Bronchial epithelial cell (primary cell): Measurements from ENCODE around the gene TNRC6B. TPM values are rescaled to one million over a fixed set of nuclear protein-coding genes. Genes with fewer than 3 reads are reported as not detected.
"Not testable (repeated sequence)": the region's sequence is repeated elsewhere in the genome, so short reads cannot be mapped to it uniquely, and the experiment has no call there.

Source experiments
- DNase-seq: peaks from one replicate; pipeline ENCODE4 v3.0.0-alpha.2; 2010; ENCODE audit warnings: low read depth
- FAIRE-seq: peaks from 2 replicates; lab custom pipeline; 2011; peaks lifted over from hg19 to GRCh38; lab: Jason Lieb, UNC
- H3K27me3 ChIP-seq: 2 replicates; pipeline ENCODE4 v1.5.1; 2011; ENCODE audit warnings: low read length; ENCODE audit not compliant: control insufficient read depth, insufficient read depth
- H3K36me3 ChIP-seq: 2 replicates; pipeline ENCODE4 v1.5.1; 2011; ENCODE audit warnings: low read length; ENCODE audit not compliant: control insufficient read depth, insufficient read depth
- H3K4me3 ChIP-seq: 2 replicates; pipeline ENCODE4 v1.5.1; 2011; ENCODE audit warnings: mild to moderate bottlenecking, low read depth, low read length, control low read depth
- total RNA-seq: library from RNA; depleted of rRNA; stranded (reverse); fragments of >200 nt; gene quantifications from 2 replicates; pipeline ENCODE4 v1.2.1, GENCODE V29; 2014
- TF ChIP-seq, protein P1 (sequence below): IDR thresholded peaks from 2 replicates; pipeline ENCODE4 v1.5.1; 2011; ENCODE audit warnings: mild to moderate bottlenecking, moderate library complexity, low read length, control low read depth, inconsistent platforms; ENCODE audit not compliant: insufficient read depth, severe bottlenecking

The TNRC6B gene
- total RNA-seq, 1 donor from 2014 or later: 8.4 TPM

DNA sequence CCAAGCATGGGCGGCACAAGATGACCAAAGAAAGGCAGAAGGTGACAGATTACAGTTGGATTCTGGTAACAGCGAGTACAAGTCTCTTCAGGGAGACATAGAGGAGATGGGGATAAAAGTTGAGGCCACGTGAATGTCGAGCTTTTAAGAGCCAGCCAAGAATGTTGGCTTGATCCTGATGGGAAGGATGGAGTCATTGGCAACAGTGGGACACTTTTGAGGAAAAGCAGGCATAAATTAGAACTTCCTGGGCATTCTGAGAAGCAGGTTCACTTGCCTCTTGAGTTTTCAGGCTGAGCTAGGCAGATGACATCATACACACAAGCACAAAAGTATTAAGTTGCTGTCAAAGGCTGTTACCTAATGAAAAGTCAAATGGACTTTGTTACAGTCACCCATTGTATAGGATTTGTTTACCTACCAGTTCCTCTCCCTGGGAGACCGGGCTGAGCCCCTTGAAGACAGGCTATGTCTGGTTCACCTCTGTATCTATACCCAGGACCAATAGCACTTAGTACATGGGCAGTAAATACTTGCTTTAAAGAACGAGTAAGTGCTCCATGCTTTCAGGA is 41.1 kb downstream of the TNRC6B start:
- peak; percentile 68 for FAIRE-seq
- Histone ChIP-seq H3K4me3 (no peak overlapping the region), H3K27me3 (no peaks in the 10 kb centered on the region), H3K36me3 (no peaks in the 10 kb centered on the region)
- DNase-seq: peak; percentile 64
- TF ChIP-seq, protein P1, sequence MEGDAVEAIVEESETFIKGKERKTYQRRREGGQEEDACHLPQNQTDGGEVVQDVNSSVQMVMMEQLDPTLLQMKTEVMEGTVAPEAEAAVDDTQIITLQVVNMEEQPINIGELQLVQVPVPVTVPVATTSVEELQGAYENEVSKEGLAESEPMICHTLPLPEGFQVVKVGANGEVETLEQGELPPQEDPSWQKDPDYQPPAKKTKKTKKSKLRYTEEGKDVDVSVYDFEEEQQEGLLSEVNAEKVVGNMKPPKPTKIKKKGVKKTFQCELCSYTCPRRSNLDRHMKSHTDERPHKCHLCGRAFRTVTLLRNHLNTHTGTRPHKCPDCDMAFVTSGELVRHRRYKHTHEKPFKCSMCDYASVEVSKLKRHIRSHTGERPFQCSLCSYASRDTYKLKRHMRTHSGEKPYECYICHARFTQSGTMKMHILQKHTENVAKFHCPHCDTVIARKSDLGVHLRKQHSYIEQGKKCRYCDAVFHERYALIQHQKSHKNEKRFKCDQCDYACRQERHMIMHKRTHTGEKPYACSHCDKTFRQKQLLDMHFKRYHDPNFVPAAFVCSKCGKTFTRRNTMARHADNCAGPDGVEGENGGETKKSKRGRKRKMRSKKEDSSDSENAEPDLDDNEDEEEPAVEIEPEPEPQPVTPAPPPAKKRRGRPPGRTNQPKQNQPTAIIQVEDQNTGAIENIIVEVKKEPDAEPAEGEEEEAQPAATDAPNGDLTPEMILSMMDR: no peak

DNA sequence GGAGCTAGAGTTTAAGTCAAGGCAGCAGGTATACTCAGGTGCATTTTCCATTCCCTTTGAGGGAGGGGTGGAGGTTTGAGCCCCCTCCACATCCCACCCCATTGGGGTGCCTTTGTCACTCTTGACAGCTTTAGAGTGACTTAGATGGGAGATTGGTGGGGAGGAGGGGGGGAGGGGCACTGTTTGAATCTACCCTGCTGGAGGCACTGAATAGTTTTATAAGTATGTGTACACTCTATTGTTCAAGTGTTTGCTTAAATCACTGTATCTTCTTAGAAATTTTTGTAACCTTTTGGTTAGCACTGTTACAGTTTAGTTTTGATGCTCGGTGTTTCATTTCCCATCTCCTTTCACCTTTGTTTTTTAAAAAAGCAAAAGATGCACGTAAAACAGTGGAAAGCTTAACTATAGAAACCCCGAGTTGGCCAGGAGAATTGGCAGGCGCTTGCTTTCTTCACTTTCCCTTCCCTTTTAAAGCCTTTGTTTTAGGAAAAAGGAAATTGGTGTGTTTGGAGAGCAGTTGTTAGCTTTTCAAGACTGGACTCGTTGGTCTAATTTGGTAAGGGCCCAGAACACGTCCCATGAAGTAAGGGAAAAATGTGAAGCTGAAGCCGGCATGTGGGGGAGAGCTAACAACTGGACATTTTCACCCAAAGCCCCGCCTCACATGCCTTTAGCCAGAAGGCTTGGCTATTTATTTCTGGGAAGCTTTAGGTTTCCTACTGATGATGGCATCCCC is 42.8 kb downstream of the TNRC6B start:
- H3K36me3 ChIP-seq: no peaks in the 10 kb centered on the region
- no peak overlapping the region for H3K4me3 ChIP-seq
- TF ChIP-seq, protein P1: no peak
- DNase-seq: peak; percentile 66
- no peak for FAIRE-seq
- H3K27me3 ChIP-seq: no peaks in the 10 kb centered on the region

DNA sequence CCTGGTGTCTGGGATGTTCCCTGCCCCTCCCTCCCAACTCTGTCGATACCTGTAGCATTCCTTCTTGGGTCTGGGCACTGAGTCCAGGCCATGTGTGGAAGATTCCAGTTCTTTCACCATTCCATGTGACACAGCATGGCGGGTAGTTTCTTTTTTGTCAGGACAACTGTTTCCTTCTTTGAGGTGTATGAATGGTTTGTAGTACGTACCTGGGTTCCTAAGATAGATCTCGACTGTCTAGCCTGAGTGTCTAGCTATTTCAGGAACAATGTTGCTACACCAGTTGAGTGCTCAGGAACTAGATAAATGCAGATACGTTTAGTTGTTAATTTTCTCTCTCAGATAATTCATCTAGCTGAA is 43.3 kb downstream of the TNRC6B start:
- Histone ChIP-seq H3K4me3 (no peak overlapping the region), H3K36me3 (no peaks in the 10 kb centered on the region), H3K27me3 (no peaks in the 10 kb centered on the region)
- TF ChIP-seq, protein P1: no peak
- no peak for FAIRE-seq
- DNase-seq: no peak

DNA sequence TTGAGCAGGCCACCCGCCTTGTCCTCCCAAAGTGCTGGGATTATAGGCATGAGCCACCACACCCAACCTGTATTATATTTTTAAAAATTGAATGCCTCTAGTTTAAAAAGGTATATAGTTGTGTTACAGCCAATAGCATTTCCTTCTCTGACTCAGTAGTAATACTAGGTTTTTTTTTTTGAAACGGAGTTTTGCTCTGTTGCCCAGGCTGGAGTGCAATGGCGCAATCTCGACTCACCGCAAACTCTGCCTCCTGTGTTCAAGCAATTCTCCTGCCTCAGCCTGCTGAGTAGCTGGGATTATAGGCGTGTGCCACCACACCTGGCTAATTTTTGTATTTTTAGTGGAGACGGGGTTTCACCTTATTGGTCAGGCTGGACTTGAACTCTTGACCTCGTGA is 45.3 kb downstream of the TNRC6B start:
- not testable (repeated sequence) for H3K4me3 ChIP-seq, H3K36me3 ChIP-seq, FAIRE-seq, H3K27me3 ChIP-seq
- DNase-seq: peak; percentile 75

DNA sequence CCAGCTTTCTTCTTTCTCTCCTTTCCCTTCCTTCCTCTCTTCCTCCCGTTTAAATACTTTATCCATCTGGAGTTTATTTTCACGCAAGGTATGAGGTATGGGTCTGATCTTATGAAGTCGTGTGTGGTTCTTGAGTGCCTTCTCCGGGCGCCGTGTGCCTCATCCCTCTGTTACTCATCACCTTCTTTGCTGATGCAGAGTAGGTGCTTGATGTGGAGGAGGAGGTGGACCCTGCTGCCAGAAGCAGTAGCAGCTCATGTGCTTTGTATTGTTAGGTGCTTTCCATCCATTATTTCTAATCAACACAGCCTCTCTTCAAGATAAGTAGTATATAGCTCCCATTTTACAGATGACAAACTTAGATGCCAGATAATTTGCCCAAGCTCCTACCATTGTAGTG is 47.0 kb downstream of the TNRC6B start:
- FAIRE-seq (no peak), DNase-seq (peak; percentile 38)
- Histone ChIP-seq H3K4me3 (no peak overlapping the region), H3K27me3 (no peaks in the 10 kb centered on the region), H3K36me3 (no peaks in the 10 kb centered on the region)
- TF ChIP-seq, protein P1: no peak

DNA sequence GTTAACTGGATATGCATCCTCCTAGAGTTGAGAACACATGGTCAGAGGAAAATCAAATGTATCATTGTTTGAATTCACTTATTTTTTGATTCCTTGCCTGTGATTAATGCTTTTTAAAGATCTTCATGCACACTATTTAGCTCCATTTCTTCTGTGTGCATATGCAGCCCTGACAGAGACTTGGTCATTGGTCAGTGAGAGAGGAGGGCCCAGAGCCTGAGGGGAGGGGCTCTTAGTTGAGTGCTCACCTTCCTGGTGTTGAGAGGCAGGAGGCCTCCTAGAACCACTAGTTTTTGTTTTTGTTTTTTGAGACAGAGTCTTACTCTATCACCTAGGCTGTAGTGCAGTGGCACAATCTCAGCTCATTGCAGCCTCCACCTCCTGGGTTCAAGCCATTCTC is 48.9 kb downstream of the TNRC6B start:
- Histone ChIP-seq H3K36me3 (peaks cover under 1% of the 10 kb centered on the region), H3K4me3 (no peak overlapping the region), H3K27me3 (no peaks in the 10 kb centered on the region)
- DNase-seq (no peak), FAIRE-seq (no peak)
- TF ChIP-seq, protein P1: no peak
